GM18505 (cell line): Measurements from ENCODE around the gene FAM111A.

Experiments
- ATAC-seq: cut with Tn5 transposase; IDR thresholded peaks from one replicate; pipeline ENCODE4 v1.9.1; 2021; ENCODE audit not compliant: unreplicated experiment
- POLR2A ChIP-seq: IDR thresholded peaks from 4 replicates; pipeline ENCODE4 v1.6.1; 2011; ENCODE audit warnings: borderline replicate concordance; ENCODE audit not compliant: insufficient read depth, insufficient read length; ENCODE audit errors: extremely low read depth

The FAM111A gene

GRCh38 chr11:59180168-59180776, 37.6 kb downstream of the FAM111A start:
- no peak for ATAC-seq
- no peak for TF ChIP-seq POLR2A

GRCh38 chr11:59180907-59181306, 38.3 kb downstream of the FAM111A start:
- TF ChIP-seq POLR2A: no peak
- no peak for ATAC-seq

GRCh38 chr11:59181746-59182456, 39.2 kb downstream of the FAM111A start:
- TF ChIP-seq POLR2A: no peak
- ATAC-seq: no peak

- TF ChIP-seq POLR2A: no peak
- no peak for ATAC-seq
Observed at GRCh38 chr11:59182457-59183151, 39.9 kb downstream of the FAM111A start.

GRCh38 chr11:59183771-59184170, 41.1 kb downstream of the FAM111A start:
- TF ChIP-seq POLR2A: no peak
- ATAC-seq: no peak

- no peak for ATAC-seq
- no peak for TF ChIP-seq POLR2A
Observed at GRCh38 chr11:59184691-59185339, 42.2 kb downstream of the FAM111A start.

GRCh38 chr11:59185386-59185945, 42.8 kb downstream of the FAM111A start:
- ATAC-seq: no peak
- no peak for TF ChIP-seq POLR2A

- peak; percentile 74 for ATAC-seq
- TF ChIP-seq POLR2A: no peak
Observed at GRCh38 chr11:59186130-59186594, 43.5 kb downstream of the FAM111A start.

GRCh38 chr11:59187035-59187434, 44.4 kb downstream of the FAM111A start:
- ATAC-seq: no peak
- TF ChIP-seq POLR2A: no peak

- no peak for TF ChIP-seq POLR2A
- ATAC-seq: no peak
Observed at GRCh38 chr11:59187587-59187986, 44.9 kb downstream of the FAM111A start.

- no peak for ATAC-seq
- TF ChIP-seq POLR2A: no peak
Observed at GRCh38 chr11:59188954-59189353, 46.3 kb downstream of the FAM111A start.

- ATAC-seq: no peak
- TF ChIP-seq POLR2A: no peak
Observed at GRCh38 chr11:59189986-59190385, 47.3 kb downstream of the FAM111A start.

- TF ChIP-seq POLR2A: no peak
- no peak for ATAC-seq
Observed at GRCh38 chr11:59191095-59191494, 48.4 kb downstream of the FAM111A start.

- no peak for TF ChIP-seq POLR2A
- no peak for ATAC-seq
Observed at GRCh38 chr11:59191890-59192289, 49.2 kb downstream of the FAM111A start.

- no peak for ATAC-seq
- no peak for TF ChIP-seq POLR2A
Observed at GRCh38 chr11:59192446-59193020, 49.9 kb downstream of the FAM111A start.
